Prostate gland (tissue), 2 donors: ENCODE measurements around the gene KRT17. TPM values are rescaled to one million over a fixed set of nuclear protein-coding genes. Genes with fewer than 3 reads are reported as not detected.

Experiments
- DNase-seq: peaks from one replicate; pipeline ENCODE4 v3.0.0-alpha.2; 2019; ENCODE audit warnings: low spot score
- H3K27ac ChIP-seq, 2 donors: fragments of 200-600 bp; sonication (generic); 2 replicates each; pipeline ENCODE4 v1.5.1; 2017 to 2019
- H3K27me3 ChIP-seq: fragments of 200-600 bp; sonication (generic); replicated peaks from 2 replicates; pipeline ENCODE4 v1.5.1; 2019; ENCODE audit not compliant: insufficient read depth
- H3K36me3 ChIP-seq, 2 donors: fragments of 200-600 bp; sonication (generic); 1 replicate in 1 of 2; 2 replicates in 1 of 2; pipeline versions ENCODE4 v1.5.1 to v1.8.1; 2017 to 2019
- H3K4me1 ChIP-seq: fragments of 200-600 bp; sonication (generic); replicated peaks from 2 replicates; pipeline ENCODE4 v1.5.1; 2019
- H3K4me3 ChIP-seq, 2 donors: fragments of 200-600 bp; sonication (generic); 2 replicates each; pipeline ENCODE4 v1.5.1; 2017 to 2019
- H3K9me3 ChIP-seq: fragments of 200-600 bp; sonication (generic); 2 replicates; pipeline ENCODE4 v1.5.1; 2017
- POLR2A ChIP-seq: fragments of 450-650 bp; IDR thresholded peaks from one replicate; pipeline ENCODE4 v1.6.1; 2016; ENCODE audit warnings: antibody characterized with exemption, mild to moderate bottlenecking
- POLR2AphosphoS5 ChIP-seq: sonication (generic); formaldehyde crosslinking; IDR thresholded peaks from one replicate; pipeline ENCODE4 v1.6.1; 2017; ENCODE audit warnings: antibody characterized with exemption
- WGBS: methylation state at CpG from one replicate; pipeline ENCODE4 v1.1.5; 2018; 5-methylcytosine and 5-hydroxymethylcytosine counted together
- intact Hi-C: fragments of 100-400 bp; cut with DNase I; formaldehyde crosslinking; loops from one replicate; pipeline ENCODE4 v1.14.2; 2022
- total RNA-seq, 2 donors: library from RNA; depleted of rRNA; stranded (reverse); fragments of >200 nt; gene quantifications; one replicate each; pipeline ENCODE4 v1.1.0, GENCODE V29; 2016

The KRT17 gene
- total RNA-seq, 2 donors from 2014 or later = 201 to 360 TPM

DNA sequence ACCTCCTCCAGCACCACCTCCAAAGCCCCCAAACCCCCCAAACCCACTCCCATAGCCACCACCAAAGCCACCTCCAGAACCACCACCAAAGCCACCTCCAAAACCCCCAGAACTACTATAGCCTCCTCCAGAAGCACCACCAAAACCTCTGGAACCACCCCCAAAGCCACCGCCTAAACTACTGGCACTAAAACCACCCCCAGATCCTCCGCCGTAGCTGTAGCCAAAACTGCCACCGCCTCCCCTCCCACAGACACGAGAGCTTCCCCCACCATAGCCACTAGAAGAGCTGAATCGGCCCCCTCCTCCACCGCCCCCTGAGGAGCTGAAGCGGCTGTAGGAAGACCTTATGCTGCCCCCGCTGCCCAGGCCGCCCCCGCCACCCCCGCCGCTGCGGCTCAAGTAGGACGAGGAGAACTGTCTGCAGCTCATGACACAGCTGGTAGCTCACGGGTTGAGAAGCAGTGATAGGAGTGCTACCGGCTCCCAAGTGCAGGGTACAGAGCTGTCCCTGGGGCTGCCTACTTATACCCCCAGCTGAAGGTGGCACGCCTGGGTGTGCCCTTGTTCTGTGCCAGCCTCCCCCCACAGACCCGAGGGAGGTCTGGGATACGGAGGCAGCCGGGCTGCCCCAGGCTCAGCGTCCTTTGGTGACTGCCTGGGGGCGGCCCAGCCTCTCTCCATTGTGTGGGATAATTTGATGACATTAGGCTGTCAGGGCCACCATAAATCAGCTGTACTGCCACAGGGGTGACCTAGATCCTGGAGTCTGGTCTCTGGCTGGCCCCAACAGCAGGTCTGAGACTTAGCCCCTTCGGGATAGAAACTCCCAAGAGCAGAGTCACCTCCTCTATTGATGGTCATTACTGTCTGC lies 52.6 kb downstream of the KRT17 start, which contains the start of gene KRT9:
KRT9 (minus strand) TSS at position 499 of the 874 bp plus-strand sequence; CDS start at position 432, 67 bp downstream.
- no peaks in the 10 kb centered on the region for H3K27me3 ChIP-seq
- no peaks in the 10 kb centered on the region for H3K4me1 ChIP-seq
- no peak within 1 kb of the TSS for H3K27ac ChIP-seq
- intact Hi-C loops = no loop called here
- no peak for TF ChIP-seq POLR2AphosphoS5
- TF ChIP-seq POLR2A = no peak
- no peaks in the 10 kb centered on the region for H3K9me3 ChIP-seq
- H3K4me3 ChIP-seq = no peak within 1 kb of the TSS
- 63% methylated on average over 24 of the region's 24 CpGs for WGBS
- H3K36me3 ChIP-seq = no peaks in the 10 kb centered on the region
- DNase-seq = no peak

Other genes starting within 250 kb of the KRT17 start
- 1 to 10 TPM in 1 of 2 donors, not detected in 1; 1.5 TPM for gene KRT34, start 242.3 kb downstream of the KRT17 start, total RNA-seq
- gene KRT31, start 227.0 kb downstream of the KRT17 start, total RNA-seq = not detected
- not detected for gene KRT37, start 200.0 kb downstream of the KRT17 start, total RNA-seq
- gene KRT38, start 183.6 kb downstream of the KRT17 start, total RNA-seq = not detected
- not detected for gene KRT32, start 157.2 kb downstream of the KRT17 start, total RNA-seq
- not detected for gene KRT35, start 143.4 kb downstream of the KRT17 start, total RNA-seq
- gene KRT36, start 134.7 kb downstream of the KRT17 start, total RNA-seq = not detected
- 10 to 100 TPM; 38.4 to 62.7 TPM for gene KRT13, start 119.0 kb downstream of the KRT17 start, total RNA-seq
- gene KRT15, start 105.7 kb downstream of the KRT17 start, total RNA-seq = 1,000 to 10,000 TPM in 1 of 2 donors, 100 to 1,000 TPM in 1; 138 to 1,038 TPM
- 100 to 1,000 TPM; 351 to 398 TPM for gene KRT19, start 96.3 kb downstream of the KRT17 start, total RNA-seq
- not detected for gene KRT9, start 52.5 kb downstream of the KRT17 start, total RNA-seq
- 100 to 1,000 TPM in 1 of 2 donors, 10 to 100 TPM in 1; 28.1 to 298 TPM for gene KRT14, start 37.7 kb downstream of the KRT17 start, total RNA-seq
- gene KRT16, start 11.8 kb downstream of the KRT17 start, total RNA-seq = 1 to 10 TPM; 4.0 to 6.7 TPM
- gene EIF1, start 64.3 kb upstream of the KRT17 start, total RNA-seq = 100 to 1,000 TPM; 136 to 320 TPM
- gene GAST, start 87.8 kb upstream of the KRT17 start, total RNA-seq = not detected
- 1 to 10 TPM in 1 of 2 donors, under 1 TPM in 1; 0.55 to 3.6 TPM for gene HAP1, start 110.1 kb upstream of the KRT17 start, total RNA-seq
- 100 to 1,000 TPM; 146 to 266 TPM for gene JUP, start 162.1 kb upstream of the KRT17 start, total RNA-seq
- gene P3H4, start 187.4 kb upstream of the KRT17 start, total RNA-seq = 10 to 100 TPM; 15.8 to 19.6 TPM
- gene FKBP10, start 188.4 kb upstream of the KRT17 start, total RNA-seq = 10 to 100 TPM; 24.5 to 50.2 TPM
- 10 to 100 TPM; 53.9 to 67.2 TPM for gene NT5C3B, start 211.7 kb upstream of the KRT17 start, total RNA-seq
- 1 to 10 TPM in 1 of 2 donors, under 1 TPM in 1; 0.14 to 6.5 TPM for gene KLHL10, start 213.2 kb upstream of the KRT17 start, total RNA-seq
- 10 to 100 TPM; 24.2 to 45.0 TPM for gene KLHL11, start 240.8 kb upstream of the KRT17 start, total RNA-seq